ENCODE results near the gene DLG4. TPM values are rescaled to one million over a fixed set of nuclear protein-coding genes. Genes with fewer than 3 reads are reported as not detected.

The DLG4 gene
- total RNA-seq, 1 donor from 2014 or later: 20.6 TPM

DNA sequence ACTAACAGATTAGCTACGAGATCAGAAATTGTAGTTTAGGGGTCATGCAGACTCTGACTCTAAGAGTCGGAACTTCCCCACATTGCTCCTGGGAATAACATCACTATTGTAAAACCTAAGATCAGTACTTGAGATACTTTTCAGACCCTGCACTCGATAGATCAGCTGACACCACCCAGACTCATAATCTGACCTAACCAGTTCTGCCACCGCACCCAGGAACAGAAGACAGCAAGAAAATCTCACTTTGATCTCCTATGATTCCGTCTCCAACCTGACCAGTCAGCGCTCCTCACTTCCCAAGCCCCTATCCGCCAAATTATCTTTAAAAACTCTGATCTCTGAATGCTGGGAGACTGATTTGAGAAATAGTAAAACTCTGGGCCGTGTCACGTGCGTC, 77.8 kb downstream of the DLG4 start:
- no peak for ATAC-seq
- intact Hi-C loops (cut with DNase I): no loop called here
- DNase-seq (ENCODE audit: missing footprints): no peak

DNA sequence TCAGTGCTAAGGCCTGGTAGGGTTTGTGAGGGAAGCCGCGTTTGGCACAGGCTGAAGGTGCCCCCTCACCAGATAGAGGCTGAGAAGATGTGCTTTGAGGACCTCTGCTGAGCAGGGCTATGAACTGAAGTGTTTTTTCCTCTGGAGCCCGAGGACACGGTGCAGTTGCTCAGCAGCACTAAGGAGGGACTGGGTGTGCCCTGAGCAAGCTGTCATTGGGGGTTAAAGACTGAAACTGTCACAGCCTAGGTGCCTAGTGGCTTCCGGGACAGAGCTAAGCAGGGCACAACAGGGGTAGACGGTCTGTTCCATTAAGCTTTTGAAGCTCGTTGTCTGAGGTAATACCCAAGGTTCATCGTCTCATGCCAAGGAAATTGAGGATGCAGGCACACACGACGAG, 80.2 kb downstream of the DLG4 start:
- no peak for ATAC-seq

DNA sequence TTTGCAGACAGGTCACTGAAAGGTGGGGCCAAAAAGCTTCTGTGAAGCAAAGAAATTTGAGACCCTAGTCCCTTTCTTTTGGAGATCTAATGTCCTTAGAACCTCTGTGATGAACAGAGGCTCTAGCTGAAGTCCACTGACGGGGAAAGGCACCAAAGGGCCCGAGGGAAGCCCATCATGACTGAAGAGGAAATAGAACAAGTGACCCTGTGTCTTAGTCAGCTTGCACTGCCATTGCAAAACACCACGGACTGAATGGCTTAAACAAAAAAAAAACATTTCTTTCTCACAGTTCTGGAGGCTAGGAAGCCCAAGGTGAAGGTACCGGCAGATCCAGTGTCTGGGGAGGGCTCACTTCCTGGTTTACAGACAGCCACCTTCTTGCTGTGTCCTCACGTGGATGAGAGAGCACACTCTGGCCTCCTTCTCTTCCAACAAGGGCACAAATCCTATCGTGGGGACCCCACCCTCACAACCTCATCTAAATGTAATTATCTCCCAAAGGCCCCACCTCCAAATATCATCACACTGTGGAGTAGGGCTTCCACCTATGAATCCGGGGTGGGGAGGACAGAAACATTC, 80.7 kb downstream of the DLG4 start:
- ATAC-seq (no peak), DNase-seq (ENCODE audit: missing footprints) (no peak)
- intact Hi-C loops (cut with DNase I): no loop called here

More for the DNA sequence above, 80.2 kb downstream of the DLG4 start:
- DNase-seq (ENCODE audit: missing footprints): no peak
- intact Hi-C loops (cut with DNase I): no loop called here

DNA sequence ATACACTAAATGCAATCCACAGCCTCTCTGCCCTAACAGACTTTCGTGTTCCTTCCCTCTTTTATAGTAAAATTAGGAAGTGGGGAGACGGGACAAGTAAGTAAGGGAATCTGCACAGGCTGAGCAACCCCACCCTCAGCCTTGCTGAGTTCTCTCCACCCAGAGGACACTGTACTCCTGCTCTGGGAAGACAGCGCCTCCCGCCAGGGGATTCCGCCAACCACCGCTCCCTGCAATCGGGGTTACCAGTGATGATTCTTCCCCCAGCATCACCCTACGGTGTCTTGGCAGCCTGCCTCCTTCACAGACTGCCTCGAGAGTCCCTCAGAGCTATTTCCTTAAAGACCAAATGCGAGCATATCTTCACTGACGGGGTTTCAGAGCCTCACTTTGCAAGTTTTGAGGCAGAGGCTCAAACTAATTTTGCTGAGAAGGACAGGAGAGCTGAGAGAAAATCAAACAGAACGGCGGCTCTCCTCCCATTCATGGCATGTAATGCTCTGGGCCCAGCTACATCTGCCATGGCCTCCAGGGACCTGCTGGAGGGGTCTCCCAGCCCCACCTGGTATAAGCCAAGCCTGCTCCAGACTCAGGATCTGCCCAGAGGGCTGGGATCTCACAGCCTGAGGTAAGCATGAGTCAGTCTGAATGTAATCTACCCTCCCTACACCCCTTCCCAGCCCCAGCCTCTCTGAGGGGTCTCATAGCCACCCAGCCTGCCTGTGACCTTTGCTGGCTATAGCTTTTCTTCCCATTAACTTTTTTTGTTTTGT, 82.3 kb downstream of the DLG4 start:
- DNase-seq (ENCODE audit: missing footprints): peak; percentile 75
- ATAC-seq: peak; percentile 35
- intact Hi-C loops (cut with DNase I): loop anchor here (2.0 kb wide), 1 partner anchor 85 kb away; no protein-coding TSS in a partner anchor

Small RNAs within 50 kb of the gene (microRNA-seq; reads per million reads assigned to microRNA genes)
- 809 reads per million, percentile 82 among the genes with 10 or more reads in this experiment for gene MIR324

Other genes starting within 250 kb of the DLG4 start
- gene ALOX12, start 223.8 kb downstream of the DLG4 start, total RNA-seq: 0.11 TPM
- gene RNASEK, start 207.2 kb downstream of the DLG4 start, total RNA-seq: 177 TPM
- gene BCL6B, start 196.8 kb downstream of the DLG4 start, total RNA-seq: 14.0 TPM
- 1.8 TPM for gene SLC16A13, start 183.8 kb downstream of the DLG4 start, total RNA-seq
- gene SLC16A11, start 175.7 kb downstream of the DLG4 start, total RNA-seq: 0.78 TPM
- gene CLEC10A, start 139.6 kb downstream of the DLG4 start, total RNA-seq: 5.4 TPM
- 0.46 TPM for gene ASGR2, start 105.0 kb downstream of the DLG4 start, total RNA-seq
- 0.43 TPM for gene ASGR1, start 40.5 kb downstream of the DLG4 start, total RNA-seq
- gene ACADVL, start 102 bp upstream of the DLG4 start, total RNA-seq: 2,192 TPM
- gene DVL2, start 14.7 kb upstream of the DLG4 start, total RNA-seq: 20.0 TPM
- gene PHF23, start 19.6 kb upstream of the DLG4 start, total RNA-seq: 23.3 TPM
- gene GABARAP, start 22.6 kb upstream of the DLG4 start, total RNA-seq: 444 TPM
- 114 TPM for gene CTDNEP1, start 31.9 kb upstream of the DLG4 start, total RNA-seq
- gene ELP5, start 32.4 kb upstream of the DLG4 start, total RNA-seq: 72.7 TPM
- gene CLDN7, start 42.6 kb upstream of the DLG4 start, total RNA-seq: 1.2 TPM
- 119 TPM for gene SLC2A4, start 61.9 kb upstream of the DLG4 start, total RNA-seq
- gene YBX2, start 74.8 kb upstream of the DLG4 start, total RNA-seq: 0.81 TPM
- 326 TPM for gene EIF5A, start 87.8 kb upstream of the DLG4 start, total RNA-seq
- 70.3 TPM for gene GPS2, start 95.5 kb upstream of the DLG4 start, total RNA-seq
- 30.8 TPM for gene NEURL4, start 109.5 kb upstream of the DLG4 start, total RNA-seq
- 14.0 TPM for gene ACAP1, start 116.7 kb upstream of the DLG4 start, total RNA-seq
- 4.7 TPM for gene KCTD11, start 132.3 kb upstream of the DLG4 start, total RNA-seq
- not detected for gene TMEM95, start 135.3 kb upstream of the DLG4 start, total RNA-seq
- 2.6 TPM for gene TNK1, start 161.3 kb upstream of the DLG4 start, total RNA-seq
- 18.4 TPM for gene PLSCR3, start 174.7 kb upstream of the DLG4 start, total RNA-seq
- 64.0 TPM for gene TMEM256, start 184.3 kb upstream of the DLG4 start, total RNA-seq
- 7.0 TPM for gene NLGN2, start 188.0 kb upstream of the DLG4 start, total RNA-seq
- gene SPEM1, start 200.5 kb upstream of the DLG4 start, total RNA-seq: not detected
- not detected for gene SPEM2, start 205.8 kb upstream of the DLG4 start, total RNA-seq
- not detected for gene SPEM3, start 209.0 kb upstream of the DLG4 start, total RNA-seq
- gene TMEM102, start 215.6 kb upstream of the DLG4 start, total RNA-seq: 2.7 TPM
- gene FGF11, start 219.7 kb upstream of the DLG4 start, total RNA-seq: 11.7 TPM
- 11.8 TPM for gene CHRNB1, start 225.2 kb upstream of the DLG4 start, total RNA-seq